ENCODE data around the gene SMCO2. TPM values are rescaled to one million over a fixed set of nuclear protein-coding genes. Genes with fewer than 3 reads are reported as not detected.
A peak's percentile ranks its signal among the peaks of the same experiment; 100 is the strongest.

Gene SMCO2
- total RNA-seq, 2 donors from 2014 or later = 0.31 to 1.0 TPM

GRCh38 chr12:27480016-27480415 is 33.5 kb downstream of the SMCO2 start:
- Mint-ChIP-seq H3K9me3 (peaks cover 32% of the 10 kb centered on the region), H3K36me3 (ENCODE audit: low read depth) (peaks cover 11% of the 10 kb centered on the region), H3K27me3 (ENCODE audit: insufficient read depth) (no peaks in the 10 kb centered on the region), H3K4me1 (no peaks in the 10 kb centered on the region), H3K4me3 (no peak overlapping the region), H3K27ac (no peak overlapping the region)
- Histone ChIP-seq H3K4me1 (ENCODE audit: control insufficient read depth, insufficient read depth, low read length) (no peaks in the 10 kb centered on the region), H3K27me3 (ENCODE audit: control insufficient read depth, insufficient read depth, low read length, poor library complexity, severe bottlenecking) (no peaks in the 10 kb centered on the region), H3K4me3 (ENCODE audit: low read length) (no peak overlapping the region), H3K27ac (ENCODE audit: low read depth, low read length) (no peak overlapping the region), H3K9ac (ENCODE audit: extremely low read depth, low read length, poor library complexity, severe bottlenecking) (no peak overlapping the region), H3K9me3 (ENCODE audit: control insufficient read depth, low read length) (peaks cover 25% of the 10 kb centered on the region), H3K36me3 (ENCODE audit: control insufficient read depth, insufficient read depth, low read length) (no peaks in the 10 kb centered on the region)
- TF ChIP-seq CTCF (conservative IDR thresholded peaks at IDR 0.05) = no peak
- DNase-seq = no peak
- 82% methylated on average over 1 of the region's 1 CpG; no CpG with 5 or more reads in 1 of the 2 experiments for WGBS, 2 experiments (ENCODE audit: insufficient coverage in 1 of 2, insufficient read length in 1 of 2)

GRCh38 chr12:27486961-27487360 is 40.4 kb downstream of the SMCO2 start:
- H3K27me3 Mint-ChIP-seq (ENCODE audit: insufficient read depth) = no peaks in the 10 kb centered on the region

GRCh38 chr12:27488479-27488878 is 41.9 kb downstream of the SMCO2 start:
- peaks cover 3% of the 10 kb centered on the region for H3K4me1 Mint-ChIP-seq
- Histone ChIP-seq H3K9ac (ENCODE audit: extremely low read depth, low read length, poor library complexity, severe bottlenecking) (no peak overlapping the region), H3K27me3 (ENCODE audit: control insufficient read depth, insufficient read depth, low read length, poor library complexity, severe bottlenecking) (no peaks in the 10 kb centered on the region), H3K9me3 (ENCODE audit: control insufficient read depth, low read length) (no peaks in the 10 kb centered on the region), H3K4me3 (ENCODE audit: low read length) (no peak overlapping the region), H3K4me1 (ENCODE audit: control insufficient read depth, insufficient read depth, low read length) (no peaks in the 10 kb centered on the region), H3K27ac (ENCODE audit: low read depth, low read length) (no peak overlapping the region), H3K36me3 (ENCODE audit: control insufficient read depth, insufficient read depth, low read length) (no peaks in the 10 kb centered on the region)
- peaks cover 2% of the 10 kb centered on the region for H3K27me3 Mint-ChIP-seq (ENCODE audit: insufficient read depth)
- H3K9me3 Mint-ChIP-seq = peaks cover 4% of the 10 kb centered on the region
- WGBS, 2 experiments (ENCODE audit: insufficient coverage in 1 of 2, insufficient read length in 1 of 2) = 73% methylated on average over 3 to 5 of the region's 5 CpGs
- no peaks in the 10 kb centered on the region for H3K36me3 Mint-ChIP-seq (ENCODE audit: low read depth)
- peak; percentile 53 for TF ChIP-seq CTCF (conservative IDR thresholded peaks at IDR 0.05)
- H3K4me3 Mint-ChIP-seq = no peak overlapping the region
- no peak for DNase-seq
- H3K27ac Mint-ChIP-seq = no peak overlapping the region

More at GRCh38 chr12:27486961-27487360, 40.4 kb downstream of the SMCO2 start:
- H3K4me3 Mint-ChIP-seq = no peak overlapping the region
- Histone ChIP-seq H3K4me3 (ENCODE audit: low read length) (no peak overlapping the region), H3K4me1 (ENCODE audit: control insufficient read depth, insufficient read depth, low read length) (no peaks in the 10 kb centered on the region), H3K9ac (ENCODE audit: extremely low read depth, low read length, poor library complexity, severe bottlenecking) (no peak overlapping the region), H3K27ac (ENCODE audit: low read depth, low read length) (no peak overlapping the region), H3K9me3 (ENCODE audit: control insufficient read depth, low read length) (no peaks in the 10 kb centered on the region), H3K36me3 (ENCODE audit: control insufficient read depth, insufficient read depth, low read length) (no peaks in the 10 kb centered on the region), H3K27me3 (ENCODE audit: control insufficient read depth, insufficient read depth, low read length, poor library complexity, severe bottlenecking) (no peaks in the 10 kb centered on the region)
- H3K9me3 Mint-ChIP-seq = no peaks in the 10 kb centered on the region
- TF ChIP-seq CTCF (conservative IDR thresholded peaks at IDR 0.05) = no peak
- H3K4me1 Mint-ChIP-seq = peaks cover 3% of the 10 kb centered on the region
- no peak overlapping the region for H3K27ac Mint-ChIP-seq
- no peaks in the 10 kb centered on the region for H3K36me3 Mint-ChIP-seq (ENCODE audit: low read depth)
- DNase-seq = no peak

Data from endodermal cell (in vitro differentiated cells).